Vagina (tissue), 2 donors: ENCODE results near the gene AFF3. TPM values are rescaled to one million over a fixed set of nuclear protein-coding genes. Genes with fewer than 3 reads are reported as not detected.

ENCODE experiments used
- DNase-seq, 2 donors: peaks; one replicate each; pipeline ENCODE4 v3.0.0-alpha.2; 2017; ENCODE audit errors: extremely low spot score in 2 of 2
- H3K27ac ChIP-seq: fragments of 200-600 bp; sonication (generic); one replicate; pipeline ENCODE4 v1.5.1; 2019
- H3K27me3 ChIP-seq: fragments of 200-600 bp; sonication (generic); one replicate; pipeline ENCODE4 v1.5.1; 2019
- H3K36me3 ChIP-seq, 2 donors: fragments of 200-600 bp; sonication (generic); one replicate each; pipeline ENCODE4 v1.5.1; 2017 to 2019
- H3K4me1 ChIP-seq: fragments of 200-600 bp; sonication (generic); one replicate; pipeline ENCODE4 v1.5.1; 2019
- H3K4me3 ChIP-seq, 2 donors: fragments of 200-600 bp; sonication (generic); 1 replicate in 1 of 2; 2 replicates in 1 of 2; pipeline ENCODE4 v1.5.1; 2016 to 2019
- H3K9me3 ChIP-seq: fragments of 200-600 bp; sonication (generic); one replicate; pipeline ENCODE4 v1.5.1; 2019
- CTCF ChIP-seq, 3 experiments: fragments of 450-650 bp in 2 of 3; fragments of 200-600 bp in 1 of 3; sonication (generic) in 1 of 3; IDR thresholded peaks; one replicate each; pipeline ENCODE4 v1.5.1; 2017 to 2019; ENCODE audit warnings: antibody characterized with exemption in 3 of 3, mild to moderate bottlenecking in 2 of 3, moderate library complexity in 2 of 3
- POLR2A ChIP-seq, 2 donors: fragments of 450-650 bp; IDR thresholded peaks; one replicate each; pipeline ENCODE4 v1.6.1; 2017; ENCODE audit warnings: antibody characterized with exemption in 2 of 2, mild to moderate bottlenecking in 2 of 2, moderate library complexity in 2 of 2
- POLR2AphosphoS5 ChIP-seq, 2 donors: sonication (generic); formaldehyde crosslinking; IDR thresholded peaks; one replicate each; pipeline ENCODE4 v1.9.0; 2017; ENCODE audit warnings: antibody characterized with exemption in 2 of 2, mild to moderate bottlenecking in 2 of 2, low read depth in 1 of 2; ENCODE audit not compliant: insufficient read depth in 1 of 2
- intact Hi-C: fragments of 100-400 bp; cut with DNase I; formaldehyde crosslinking; loops from one replicate; pipeline ENCODE4 v1.15.1; 2023
- total RNA-seq: library from RNA; depleted of rRNA; stranded (reverse); fragments of >200 nt; gene quantifications from one replicate; pipeline ENCODE4 v1.2.3, GENCODE V29; 2016

AFF3 gene
- total RNA-seq, 1 donor from 2014 or later: 7.6 TPM

GRCh38 chr2:99808361-99809200 is 333.8 kb downstream of the AFF3 start:
- intact Hi-C loops: loop anchor here (5.0 kb wide), 1 partner anchor 241 kb away; no protein-coding TSS in a partner anchor
- no peak for TF ChIP-seq POLR2AphosphoS5 (IDR thresholded peaks at IDR 0.05; ENCODE audit: insufficient read depth in 1 of 2, low read depth in 1 of 2)
- TF ChIP-seq CTCF (IDR thresholded peaks at IDR 0.05): no peak
- no peak for TF ChIP-seq POLR2A (IDR thresholded peaks at IDR 0.05)
- Histone ChIP-seq H3K27ac (no peak overlapping the region), H3K27me3 (no peaks in the 10 kb centered on the region), H3K4me1 (no peaks in the 10 kb centered on the region), H3K36me3 (no peaks in the 10 kb centered on the region), H3K4me3 (no peak overlapping the region), H3K9me3 (no peaks in the 10 kb centered on the region)
- no peak for DNase-seq

GRCh38 chr2:99806758-99807157 is 335.6 kb downstream of the AFF3 start:
- Histone ChIP-seq H3K4me1 (no peaks in the 10 kb centered on the region), H3K27ac (no peak overlapping the region), H3K36me3 (no peaks in the 10 kb centered on the region), H3K9me3 (no peaks in the 10 kb centered on the region), H3K27me3 (no peaks in the 10 kb centered on the region), H3K4me3 (no peak overlapping the region)
- intact Hi-C loops: loop anchor here (5.0 kb wide), 1 partner anchor 239 kb away; no protein-coding TSS in a partner anchor
- TF ChIP-seq POLR2A (IDR thresholded peaks at IDR 0.05) (no peak), CTCF (IDR thresholded peaks at IDR 0.05) (no peak), POLR2AphosphoS5 (IDR thresholded peaks at IDR 0.05; ENCODE audit: insufficient read depth in 1 of 2, low read depth in 1 of 2) (no peak)
- no peak for DNase-seq

- Histone ChIP-seq H3K4me3 (no peak overlapping the region), H3K27me3 (no peaks in the 10 kb centered on the region), H3K9me3 (no peaks in the 10 kb centered on the region), H3K36me3 (no peaks in the 10 kb centered on the region), H3K4me1 (no peaks in the 10 kb centered on the region), H3K27ac (no peak overlapping the region)
- intact Hi-C loops: loop anchor here (5.0 kb wide), 1 partner anchor 239 kb away; no protein-coding TSS in a partner anchor
- TF ChIP-seq POLR2A (IDR thresholded peaks at IDR 0.05): no peak
- TF ChIP-seq POLR2AphosphoS5 (IDR thresholded peaks at IDR 0.05; ENCODE audit: insufficient read depth in 1 of 2, low read depth in 1 of 2): no peak
- TF ChIP-seq CTCF (IDR thresholded peaks at IDR 0.05): no peak
- no peak for DNase-seq
These were observed 336.4 kb downstream of the AFF3 start for GRCh38 chr2:99805930-99806476.

- TF ChIP-seq POLR2AphosphoS5 (IDR thresholded peaks at IDR 0.05; ENCODE audit: insufficient read depth in 1 of 2, low read depth in 1 of 2): no peak
- no peak for TF ChIP-seq POLR2A (IDR thresholded peaks at IDR 0.05)
- TF ChIP-seq CTCF (IDR thresholded peaks at IDR 0.05): no peak
- no peaks in the 10 kb centered on the region for H3K9me3 ChIP-seq
- no peak overlapping the region for H3K27ac ChIP-seq
- H3K36me3 ChIP-seq: no peaks in the 10 kb centered on the region
- intact Hi-C loops: no loop called here
- H3K4me1 ChIP-seq: no peaks in the 10 kb centered on the region
- DNase-seq: no peak
- no peak overlapping the region for H3K4me3 ChIP-seq
- no peaks in the 10 kb centered on the region for H3K27me3 ChIP-seq
These were observed 338.5 kb downstream of the AFF3 start for GRCh38 chr2:99803846-99804245.

- Histone ChIP-seq H3K27ac (no peak overlapping the region), H3K4me1 (no peaks in the 10 kb centered on the region), H3K27me3 (no peaks in the 10 kb centered on the region), H3K9me3 (no peaks in the 10 kb centered on the region), H3K36me3 (no peaks in the 10 kb centered on the region), H3K4me3 (no peak overlapping the region)
- TF ChIP-seq POLR2AphosphoS5 (IDR thresholded peaks at IDR 0.05; ENCODE audit: insufficient read depth in 1 of 2, low read depth in 1 of 2) (no peak), POLR2A (IDR thresholded peaks at IDR 0.05) (no peak), CTCF (IDR thresholded peaks at IDR 0.05) (no peak)
- no peak for DNase-seq
- intact Hi-C loops: no loop called here
These were observed 339.7 kb downstream of the AFF3 start for GRCh38 chr2:99802734-99803133.
